ENCODE data around the gene CLTC. TPM values are rescaled to one million over a fixed set of nuclear protein-coding genes. Genes with fewer than 3 reads are reported as not detected.

Gene CLTC
- total and polyA plus RNA-seq, 2 donors from 2014 or later, result 213 to 259 TPM

DNA sequence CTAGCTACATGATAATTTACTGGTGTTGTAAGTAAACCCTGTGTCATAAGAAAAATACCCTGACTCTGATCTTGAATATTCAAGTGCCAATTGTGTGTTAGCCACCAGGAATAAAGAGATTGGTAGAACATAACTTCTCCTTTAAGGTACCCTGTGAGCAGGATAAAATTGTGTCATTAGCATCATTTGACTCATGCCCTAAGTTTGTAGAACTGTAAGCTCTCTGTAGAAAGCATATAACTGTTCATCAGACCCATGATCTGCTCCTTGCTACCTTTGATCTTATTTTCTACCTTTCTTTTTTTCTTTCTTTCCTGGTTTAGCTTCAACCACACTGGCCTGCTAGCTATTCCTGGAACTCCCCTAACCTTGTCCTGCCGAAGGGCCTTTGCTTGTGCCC lies 51.7 kb downstream of the CLTC start:
- TF ChIP-seq, protein P1, sequence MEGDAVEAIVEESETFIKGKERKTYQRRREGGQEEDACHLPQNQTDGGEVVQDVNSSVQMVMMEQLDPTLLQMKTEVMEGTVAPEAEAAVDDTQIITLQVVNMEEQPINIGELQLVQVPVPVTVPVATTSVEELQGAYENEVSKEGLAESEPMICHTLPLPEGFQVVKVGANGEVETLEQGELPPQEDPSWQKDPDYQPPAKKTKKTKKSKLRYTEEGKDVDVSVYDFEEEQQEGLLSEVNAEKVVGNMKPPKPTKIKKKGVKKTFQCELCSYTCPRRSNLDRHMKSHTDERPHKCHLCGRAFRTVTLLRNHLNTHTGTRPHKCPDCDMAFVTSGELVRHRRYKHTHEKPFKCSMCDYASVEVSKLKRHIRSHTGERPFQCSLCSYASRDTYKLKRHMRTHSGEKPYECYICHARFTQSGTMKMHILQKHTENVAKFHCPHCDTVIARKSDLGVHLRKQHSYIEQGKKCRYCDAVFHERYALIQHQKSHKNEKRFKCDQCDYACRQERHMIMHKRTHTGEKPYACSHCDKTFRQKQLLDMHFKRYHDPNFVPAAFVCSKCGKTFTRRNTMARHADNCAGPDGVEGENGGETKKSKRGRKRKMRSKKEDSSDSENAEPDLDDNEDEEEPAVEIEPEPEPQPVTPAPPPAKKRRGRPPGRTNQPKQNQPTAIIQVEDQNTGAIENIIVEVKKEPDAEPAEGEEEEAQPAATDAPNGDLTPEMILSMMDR (IDR thresholded peaks at IDR 0.05; ENCODE audit: borderline replicate concordance, extremely low read depth, insufficient read depth), result no peak
- H3K27ac ChIP-seq (ENCODE audit: low read depth in 2 of 2, low read length in 2 of 2), result peak overlapping the region; percentile 7 to 85
- no peak for FAIRE-seq

DNA sequence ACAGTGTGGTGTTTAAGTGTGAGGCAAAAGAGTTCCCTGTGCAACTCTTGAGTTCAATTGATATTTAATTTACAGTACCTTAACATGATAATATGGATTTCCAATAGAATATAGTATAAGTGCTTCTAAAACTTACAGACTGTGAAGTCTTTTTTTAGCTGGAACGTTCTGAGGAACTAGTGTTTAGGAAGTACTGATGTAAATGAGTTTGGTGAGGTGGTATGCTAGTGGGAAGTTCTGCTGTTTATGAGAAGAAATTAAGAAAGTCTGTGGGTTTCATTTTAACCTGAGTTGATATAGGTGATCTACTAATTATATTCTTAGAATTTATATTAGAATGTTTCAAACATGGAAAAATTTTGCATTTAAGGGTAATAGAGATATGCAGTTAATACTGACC lies 55.5 kb downstream of the CLTC start:
- Histone ChIP-seq H3K4me1 (ENCODE audit: control insufficient read depth in 2 of 3, insufficient read depth in 2 of 3, low read depth in 1 of 3, low read length in 3 of 3) (peaks cover 2 to 14% (median 6%) of the 10 kb centered on the region in 3 donors), H3K27me3 (ENCODE audit: control insufficient read depth, insufficient read depth, low read length) (no peaks in the 10 kb centered on the region), H3K9ac (ENCODE audit: low read length in 3 of 3) (no peak overlapping the region), H3K4me3 (ENCODE audit: low read length in 3 of 3) (no peak overlapping the region), H3K9me3 (ENCODE audit: control insufficient read depth in 2 of 3, insufficient read depth in 1 of 3, low read length in 3 of 3) (no peaks in the 10 kb centered on the region), H3K36me3 (ENCODE audit: control insufficient read depth in 2 of 3, insufficient read depth in 3 of 3, low read length in 3 of 3) (peaks cover 12 to 56% (median 38%) of the 10 kb centered on the region in 3 donors), H3K27ac (ENCODE audit: low read depth in 2 of 2, low read length in 2 of 2) (no peak overlapping the region)
- intact Hi-C loops (cut with DNase I), result no loop called here
- TF ChIP-seq, protein P1 (IDR thresholded peaks at IDR 0.05; ENCODE audit: borderline replicate concordance, extremely low read depth, insufficient read depth), result no peak
- FAIRE-seq, result no peak
- no peak for DNase-seq

More for the DNA sequence above, 51.7 kb downstream of the CLTC start:
- no peak for DNase-seq
- Histone ChIP-seq H3K4me1 (ENCODE audit: control insufficient read depth in 2 of 3, insufficient read depth in 2 of 3, low read depth in 1 of 3, low read length in 3 of 3) (peaks cover 2 to 34% (median 11%) of the 10 kb centered on the region in 3 donors), H3K9ac (ENCODE audit: low read length in 3 of 3) (no peak overlapping the region), H3K36me3 (ENCODE audit: control insufficient read depth in 2 of 3, insufficient read depth in 3 of 3, low read length in 3 of 3) (peaks cover 12 to 38% (median 18%) of the 10 kb centered on the region in 3 donors), H3K27me3 (ENCODE audit: control insufficient read depth, insufficient read depth, low read length) (no peaks in the 10 kb centered on the region), H3K9me3 (ENCODE audit: control insufficient read depth in 2 of 3, insufficient read depth in 1 of 3, low read length in 3 of 3) (no peaks in the 10 kb centered on the region), H3K4me3 (ENCODE audit: low read length in 3 of 3) (no peak overlapping the region)
- intact Hi-C loops (cut with DNase I), result no loop called here

DNA sequence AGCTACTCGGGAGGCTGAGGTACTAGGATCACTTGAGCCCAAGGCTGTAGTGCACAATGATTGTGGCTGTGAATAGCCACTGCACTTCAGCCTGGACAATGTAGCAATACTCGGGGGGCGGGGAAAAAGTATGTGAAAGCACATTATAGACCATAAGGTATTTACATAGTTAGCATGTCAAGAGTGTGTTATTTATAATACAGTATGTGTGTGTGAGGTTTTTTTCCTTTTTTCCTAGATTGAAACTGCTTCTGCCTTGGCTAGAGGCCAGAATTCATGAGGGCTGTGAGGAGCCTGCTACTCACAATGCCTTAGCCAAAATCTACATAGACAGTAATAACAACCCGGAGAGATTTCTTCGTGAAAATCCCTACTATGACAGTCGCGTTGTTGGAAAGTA lies 57.0 kb downstream of the CLTC start:
- no peaks in the 10 kb centered on the region for H3K27me3 ChIP-seq (ENCODE audit: control insufficient read depth, insufficient read depth, low read length)
- TF ChIP-seq, protein P1 (IDR thresholded peaks at IDR 0.05; ENCODE audit: borderline replicate concordance, extremely low read depth, insufficient read depth), result no peak
- no peak overlapping the region for H3K9ac ChIP-seq (ENCODE audit: low read length in 3 of 3)
- FAIRE-seq (no peak), DNase-seq (no peak)
- peaks cover 0 to 2% (median 1%) of the 10 kb centered on the region in 3 donors for H3K4me1 ChIP-seq (ENCODE audit: control insufficient read depth in 2 of 3, insufficient read depth in 2 of 3, low read depth in 1 of 3, low read length in 3 of 3)
- no peaks in the 10 kb centered on the region for H3K9me3 ChIP-seq (ENCODE audit: control insufficient read depth in 2 of 3, insufficient read depth in 1 of 3, low read length in 3 of 3)
- H3K4me3 ChIP-seq (ENCODE audit: low read length in 3 of 3), result no peak overlapping the region
- peaks cover 15 to 67% (median 46%) of the 10 kb centered on the region in 3 donors for H3K36me3 ChIP-seq (ENCODE audit: control insufficient read depth in 2 of 3, insufficient read depth in 3 of 3, low read length in 3 of 3)
- no peak overlapping the region for H3K27ac ChIP-seq (ENCODE audit: low read depth in 2 of 2, low read length in 2 of 2)
- intact Hi-C loops (cut with DNase I), result no loop called here

DNA sequence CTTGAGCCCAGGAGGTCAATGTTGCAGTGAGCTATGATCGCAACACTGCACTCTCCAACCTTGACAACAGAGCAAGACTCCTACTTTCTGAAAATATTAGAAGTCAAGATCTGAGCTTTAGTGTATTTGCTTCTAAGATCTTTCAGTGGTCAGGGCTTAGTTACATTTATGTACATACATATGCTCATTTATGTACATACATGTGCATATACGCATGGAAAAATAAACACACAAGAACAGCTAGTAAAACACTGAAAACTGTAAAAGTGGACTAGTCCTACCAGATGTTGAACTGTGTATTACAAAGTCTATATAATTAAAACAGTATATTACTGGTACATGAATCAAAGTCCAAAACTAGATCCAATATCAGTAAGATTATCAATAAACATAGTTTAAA lies 59.2 kb downstream of the CLTC start:
- H3K36me3 ChIP-seq (ENCODE audit: control insufficient read depth in 2 of 3, insufficient read depth in 3 of 3, low read length in 3 of 3), result peaks cover 15 to 82% (median 55%) of the 10 kb centered on the region in 3 donors
- no peaks in the 10 kb centered on the region for H3K27me3 ChIP-seq (ENCODE audit: control insufficient read depth, insufficient read depth, low read length)
- TF ChIP-seq, protein P1 (IDR thresholded peaks at IDR 0.05; ENCODE audit: borderline replicate concordance, extremely low read depth, insufficient read depth), result no peak
- H3K27ac ChIP-seq (ENCODE audit: low read depth in 2 of 2, low read length in 2 of 2), result no peak overlapping the region
- H3K9ac ChIP-seq (ENCODE audit: low read length in 3 of 3), result no peak overlapping the region
- intact Hi-C loops (cut with DNase I), result no loop called here
- H3K4me1 ChIP-seq (ENCODE audit: control insufficient read depth in 2 of 3, insufficient read depth in 2 of 3, low read depth in 1 of 3, low read length in 3 of 3), result no peaks in the 10 kb centered on the region
- H3K4me3 ChIP-seq (ENCODE audit: low read length in 3 of 3), result no peak overlapping the region
- DNase-seq (no peak), FAIRE-seq (no peak)
- H3K9me3 ChIP-seq (ENCODE audit: control insufficient read depth in 2 of 3, insufficient read depth in 1 of 3, low read length in 3 of 3), result no peaks in the 10 kb centered on the region
